HCT116 (cell line): ENCODE results near the gene GPX3. TPM values are rescaled to one million over a fixed set of nuclear protein-coding genes. Genes with fewer than 3 reads are reported as not detected.

Experiments
- ATAC-seq: fragments of 200-7000 bp; cut with Tn5 transposase; 2 replicates; pipeline ENCODE4 v1.9.1; 2020; ENCODE audit warnings: mild to moderate bottlenecking, moderate library complexity
- BruUV-seq: library from RNA; stranded (reverse); fragments of 400-500 nt; replicated peaks from 2 replicates; lab custom pipeline; 2021; lab: Mats Ljungman, UMichigan
- CTCF ChIA-PET: fragments of 300-600 bp; sonication (Branson Sonifier 250); formaldehyde crosslinking; loops from one replicate; lab custom pipeline; 2021; ENCODE audit warnings: antibody characterized with exemption; lab: Charles Lee
- POLR2A ChIA-PET: fragments of 300-600, 350-600 bp; sonication (Branson Sonifier 250); formaldehyde crosslinking; loops from one replicate; lab custom pipeline; 2021; ENCODE audit warnings: antibody characterized with exemption; lab: Charles Lee
- RAD21 ChIA-PET, 2 experiments: fragments of 300-600 bp; sonication (Branson Sonifier 250); formaldehyde crosslinking; loops; one replicate each; lab custom pipeline; 2023; ENCODE audit warnings: low total read pairs in 2 of 2; ENCODE audit not compliant: uncharacterized antibody in 2 of 2, unreplicated experiment in 2 of 2, low non-redundant PET in 1 of 2; lab: Charles Lee
- DNase-seq: peaks from one replicate; pipeline ENCODE4 v3.0.0-alpha.2; 2010; ENCODE audit warnings: low read depth, low spot score
- H2AFZ ChIP-seq: fragments of 200-600 bp; shearing (Covaris generic), sonication (generic); 2 replicates; pipeline ENCODE4 v1.6.1; 2017; ENCODE audit warnings: low read depth, mixed run types, mixed read lengths, antibody characterized with exemption, low read length; ENCODE audit not compliant: poor library complexity, severe bottlenecking
- H3K27ac ChIP-seq: 2 replicates; pipeline ENCODE4 v1.5.1; 2012; ENCODE audit warnings: low read depth, low read length
- H3K27me3 ChIP-seq: fragments of 200-600 bp; sonication (generic); 2 replicates; pipeline ENCODE4 v1.6.1; 2016; ENCODE audit warnings: mixed run types, low read length, mixed read lengths; ENCODE audit not compliant: insufficient read depth
- H3K36me3 ChIP-seq, 2 experiments: fragments of 200-500 bp in 1 of 2; fragments of 200-600 bp in 1 of 2; sonication (Bioruptor generic) in 1 of 2; sonication (generic) in 1 of 2; 2 replicates each; pipeline versions ENCODE4 v1.5.1 to v1.6.1; 2014 to 2016; ENCODE audit warnings: low read length in 2 of 2, inconsistent platforms in 1 of 2, mixed read lengths in 1 of 2, mixed run types in 1 of 2; ENCODE audit not compliant: insufficient read depth in 2 of 2, control insufficient read depth in 1 of 2
- H3K4me1 ChIP-seq, 2 experiments: fragments of 200-600 bp in 1 of 2; sonication (generic) in 1 of 2; 2 replicates each; pipeline versions ENCODE4 v1.5.1 to v1.6.1; 2012 to 2017; ENCODE audit warnings: low read length in 2 of 2, inconsistent platforms in 1 of 2, mild to moderate bottlenecking in 1 of 2, mixed read lengths in 1 of 2, mixed run types in 1 of 2, moderate library complexity in 1 of 2; ENCODE audit not compliant: insufficient read depth in 2 of 2, control insufficient read depth in 1 of 2
- H3K4me2 ChIP-seq: fragments of 200-600 bp; sonication (generic); 2 replicates; pipeline ENCODE4 v1.6.1; 2017; ENCODE audit warnings: mixed run types, low read length, mixed read lengths
- H3K4me3 ChIP-seq, 2 experiments: fragments of 200-600 bp in 1 of 2; sonication (generic) in 1 of 2; replicated peaks in 1 of 2; 2 replicates each; pipeline ENCODE4 v1.5.1; 2011 to 2016; ENCODE audit warnings: low read length in 2 of 2, control low read depth in 1 of 2, low read depth in 1 of 2, mild to moderate bottlenecking in 1 of 2, mixed read lengths in 1 of 2, mixed run types in 1 of 2
- H3K79me2 ChIP-seq: fragments of 200-600 bp; sonication (generic); 2 replicates; pipeline ENCODE4 v1.6.1; 2017; ENCODE audit warnings: mild to moderate bottlenecking, mixed run types, low read length, moderate library complexity, mixed read lengths; ENCODE audit not compliant: insufficient read depth
- H3K9ac ChIP-seq: fragments of 200-600 bp; sonication (generic); 2 replicates; pipeline ENCODE4 v1.6.1; 2016; ENCODE audit warnings: low read length, mixed read lengths
- H3K9me2 ChIP-seq: fragments of 200-600 bp; sonication (generic), shearing (Covaris generic); 2 replicates; pipeline ENCODE4 v1.6.1; 2017; ENCODE audit warnings: mixed run types, mild to moderate bottlenecking, moderate library complexity; ENCODE audit not compliant: insufficient read depth
- H3K9me3 ChIP-seq, 2 experiments: fragments of 200-500 bp in 1 of 2; fragments of 200-600 bp in 1 of 2; sonication (Bioruptor generic) in 1 of 2; sonication (generic) in 1 of 2; 2 replicates each; pipeline ENCODE4 v1.6.1; 2014 to 2017; ENCODE audit warnings: low read length in 2 of 2, mixed read lengths in 2 of 2, inconsistent platforms in 1 of 2, low read depth in 1 of 2, mild to moderate bottlenecking in 1 of 2, mixed run types in 1 of 2, moderate library complexity in 1 of 2; ENCODE audit not compliant: control insufficient read depth in 1 of 2, insufficient read depth in 1 of 2
- H4K20me1 ChIP-seq: fragments of 200-600 bp; sonication (generic), shearing (Covaris generic); 2 replicates; pipeline ENCODE4 v1.6.1; 2017; ENCODE audit warnings: mixed run types, mild to moderate bottlenecking, moderate library complexity; ENCODE audit not compliant: insufficient read depth
- ATF3 ChIP-seq: IDR thresholded peaks from 2 replicates; pipeline ENCODE4 v1.6.1; 2012
- CEBPB ChIP-seq: IDR thresholded peaks from 2 replicates; pipeline ENCODE4 v1.6.1; 2012; ENCODE audit warnings: low read depth
- CTCF ChIP-seq, 3 experiments: fragments of 200-600 bp in 1 of 3; sonication (generic) in 1 of 3; IDR thresholded peaks in 2 of 3; conservative IDR thresholded peaks in 1 of 3; 2 replicates each; pipeline ENCODE4 v1.5.1; 2012 to 2017; ENCODE audit warnings: low read depth in 2 of 3, low read length in 2 of 3, antibody characterized with exemption in 1 of 3, borderline replicate concordance in 1 of 3, control low read depth in 1 of 3, mild to moderate bottlenecking in 1 of 3, mixed read lengths in 1 of 3, mixed run types in 1 of 3, moderate library complexity in 1 of 3; ENCODE audit not compliant: insufficient read depth in 1 of 3
- ELF1 ChIP-seq: IDR thresholded peaks from 2 replicates; pipeline ENCODE4 v1.6.1; 2012; ENCODE audit warnings: low read depth, borderline replicate concordance
- JUND ChIP-seq: IDR thresholded peaks from 2 replicates; pipeline ENCODE4 v1.6.1; 2012
- POLR2A ChIP-seq: IDR thresholded peaks from 2 replicates; pipeline ENCODE4 v1.7.0; 2011; ENCODE audit warnings: borderline replicate concordance; ENCODE audit not compliant: insufficient read depth, insufficient read length; ENCODE audit errors: extremely low read depth
- POLR2AphosphoS5 ChIP-seq: IDR thresholded peaks from 2 replicates; pipeline ENCODE4 v1.6.1; 2011; ENCODE audit warnings: mild to moderate bottlenecking, low read depth, low read length, moderate library complexity
- RAD21 ChIP-seq: IDR thresholded peaks from 2 replicates; pipeline ENCODE4 v1.6.1; 2012; ENCODE audit warnings: low read depth, mild to moderate bottlenecking
- REST ChIP-seq: IDR thresholded peaks from 2 replicates; pipeline ENCODE4 v1.6.1; 2012; ENCODE audit warnings: low read depth
- SIN3A ChIP-seq: IDR thresholded peaks from 2 replicates; pipeline ENCODE4 v1.6.1; 2012; ENCODE audit warnings: low read depth
- SP1 ChIP-seq: IDR thresholded peaks from 2 replicates; pipeline ENCODE4 v1.6.1; 2012; ENCODE audit warnings: low read depth
- SRF ChIP-seq: IDR thresholded peaks from 2 replicates; pipeline ENCODE4 v1.6.1; 2012; ENCODE audit warnings: low read depth
- ZNF274 ChIP-seq: fragments of 200-500 bp; sonication (Bioruptor generic); IDR thresholded peaks from 2 replicates; pipeline ENCODE4 v1.6.1; 2014; ENCODE audit warnings: mild to moderate bottlenecking, low read depth, low read length, inconsistent platforms
- intact Hi-C: fragments of 100-400 bp; cut with micrococcal nuclease; formaldehyde crosslinking; loops from 2 replicates; pipeline ENCODE4 v1.10.0; 2022
- total RNA-seq: library from RNA; stranded (reverse); gene quantifications from one replicate; pipeline ENCODE4 v1.2.1, GENCODE V29; 2021; ENCODE audit not compliant: unreplicated experiment

The GPX3 gene
- total RNA-seq, 1 experiment from 2014 or later = 0.96 TPM

GRCh38 chr5:151012862-151013261 lies 7.5 kb upstream of the GPX3 start:
- ChIA-PET POLR2A (no interaction called here), RAD21 (no interaction called here), CTCF (no interaction called here)
- Histone ChIP-seq H3K4me3 (no peak overlapping the region), H3K9me3 (no peaks in the 10 kb centered on the region), H4K20me1 (no peaks in the 10 kb centered on the region), H3K27me3 (no peaks in the 10 kb centered on the region), H3K36me3 (no peaks in the 10 kb centered on the region), H3K79me2 (no peaks in the 10 kb centered on the region), H2AFZ (no peak overlapping the region), H3K4me2 (no peak overlapping the region), H3K4me1 (no peaks in the 10 kb centered on the region), H3K27ac (no peak overlapping the region), H3K9ac (no peak overlapping the region), H3K9me2 (no peaks in the 10 kb centered on the region)
- DNase-seq = no peak
- ATAC-seq = no peak
- TF ChIP-seq RAD21 (no peak), SRF (no peak), CEBPB (no peak), SIN3A (no peak), REST (no peak), ZNF274 (no peak), ATF3 (no peak), POLR2A (no peak), SP1 (no peak), CTCF (IDR thresholded peaks at IDR 0.05 in 2 of 3, conservative IDR thresholded peaks at IDR 0.05 in 1 of 3; ENCODE audit: borderline replicate concordance in 1 of 3, insufficient read depth in 1 of 3, low read depth in 2 of 3, low read length in 2 of 3) (no peak), JUND (no peak), POLR2AphosphoS5 (no peak), ELF1 (no peak)
- BruUV-seq = no TSS peak
- intact Hi-C loops = no loop called here
